Measurements from ENCODE around the gene LMOD2. TPM values are rescaled to one million over a fixed set of nuclear protein-coding genes. Genes with fewer than 3 reads are reported as not detected.

Gene LMOD2
- total RNA-seq, 1 donor from 2014 or later = not detected

DNA sequence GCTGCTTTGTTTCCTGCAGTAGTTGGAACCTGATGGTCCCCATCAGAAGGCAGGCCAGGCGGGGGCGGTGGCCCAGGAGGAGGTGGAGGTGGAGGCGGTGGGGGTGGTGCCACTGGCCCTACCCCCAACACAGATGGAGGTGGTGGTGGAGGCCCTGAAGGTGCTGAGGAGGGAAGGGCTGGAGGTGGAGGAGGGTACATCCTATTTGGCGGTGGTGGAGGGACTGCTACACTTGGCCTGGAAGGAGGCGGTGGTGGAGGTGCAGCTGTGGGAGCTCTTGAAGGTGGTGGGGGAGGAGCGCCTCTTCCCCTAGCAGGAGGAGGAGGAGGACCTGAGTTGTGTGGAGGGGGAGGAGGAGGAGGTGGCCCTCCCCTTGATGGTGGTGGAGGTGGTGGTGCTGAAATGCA, 36.8 kb downstream of the LMOD2 start:
- no peak for ATAC-seq (ENCODE audit: low read depth)
- Mint-ChIP-seq H3K27ac (no peak overlapping the region), H3K27me3 (no peaks in the 10 kb centered on the region), H3K4me1 (no peaks in the 10 kb centered on the region), H3K36me3 (ENCODE audit: low read depth) (peaks cover 44% of the 10 kb centered on the region), H3K4me3 (no peak overlapping the region), H3K9me3 (no peaks in the 10 kb centered on the region)
- intact Hi-C loops (cut with micrococcal nuclease) = no loop called here
- DNase-seq = no peak
- ChIA-PET POLR2A (no interaction called here), CTCF (interaction anchor here (1.5 to 2.0 kb wide), 3 partner anchors 9 to 13 kb away, joined by 3 to 6 read pairs (median 3); no protein-coding TSS in a partner anchor)
- TF ChIP-seq, protein P1, sequence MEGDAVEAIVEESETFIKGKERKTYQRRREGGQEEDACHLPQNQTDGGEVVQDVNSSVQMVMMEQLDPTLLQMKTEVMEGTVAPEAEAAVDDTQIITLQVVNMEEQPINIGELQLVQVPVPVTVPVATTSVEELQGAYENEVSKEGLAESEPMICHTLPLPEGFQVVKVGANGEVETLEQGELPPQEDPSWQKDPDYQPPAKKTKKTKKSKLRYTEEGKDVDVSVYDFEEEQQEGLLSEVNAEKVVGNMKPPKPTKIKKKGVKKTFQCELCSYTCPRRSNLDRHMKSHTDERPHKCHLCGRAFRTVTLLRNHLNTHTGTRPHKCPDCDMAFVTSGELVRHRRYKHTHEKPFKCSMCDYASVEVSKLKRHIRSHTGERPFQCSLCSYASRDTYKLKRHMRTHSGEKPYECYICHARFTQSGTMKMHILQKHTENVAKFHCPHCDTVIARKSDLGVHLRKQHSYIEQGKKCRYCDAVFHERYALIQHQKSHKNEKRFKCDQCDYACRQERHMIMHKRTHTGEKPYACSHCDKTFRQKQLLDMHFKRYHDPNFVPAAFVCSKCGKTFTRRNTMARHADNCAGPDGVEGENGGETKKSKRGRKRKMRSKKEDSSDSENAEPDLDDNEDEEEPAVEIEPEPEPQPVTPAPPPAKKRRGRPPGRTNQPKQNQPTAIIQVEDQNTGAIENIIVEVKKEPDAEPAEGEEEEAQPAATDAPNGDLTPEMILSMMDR (IDR thresholded peaks at IDR 0.05) = no peak

- H3K27ac Mint-ChIP-seq = no peak overlapping the region
- ChIA-PET CTCF (no interaction called here), POLR2A (no interaction called here)
- no peaks in the 10 kb centered on the region for H3K4me1 Mint-ChIP-seq
- no peaks in the 10 kb centered on the region for H3K27me3 Mint-ChIP-seq
- H3K4me3 Mint-ChIP-seq = no peak overlapping the region
- ATAC-seq (ENCODE audit: low read depth) (no peak), DNase-seq (no peak)
- H3K9me3 Mint-ChIP-seq = no peaks in the 10 kb centered on the region
- intact Hi-C loops (cut with micrococcal nuclease) = no loop called here
- H3K36me3 Mint-ChIP-seq (ENCODE audit: low read depth) = peaks cover 50% of the 10 kb centered on the region
- TF ChIP-seq, protein P1 (IDR thresholded peaks at IDR 0.05) = no peak
Measured at GRCh38 chr7:123695944-123696677, 40.4 kb downstream of the LMOD2 start.

- TF ChIP-seq, protein P1 (IDR thresholded peaks at IDR 0.05) = no peak
- H3K27me3 Mint-ChIP-seq = no peaks in the 10 kb centered on the region
- ChIA-PET CTCF (interaction anchor here (1.0 kb wide), 1 partner anchor 14 kb away, joined by 3 read pairs; no protein-coding TSS in a partner anchor), POLR2A (no interaction called here)
- DNase-seq (no peak), ATAC-seq (ENCODE audit: low read depth) (no peak)
- no peaks in the 10 kb centered on the region for H3K9me3 Mint-ChIP-seq
- intact Hi-C loops (cut with micrococcal nuclease) = no loop called here
- H3K4me3 Mint-ChIP-seq = no peak overlapping the region
- peaks cover under 1% of the 10 kb centered on the region for H3K4me1 Mint-ChIP-seq
- no peak overlapping the region for H3K27ac Mint-ChIP-seq
- peaks cover 43% of the 10 kb centered on the region for H3K36me3 Mint-ChIP-seq (ENCODE audit: low read depth)
Measured at GRCh38 chr7:123705211-123705901, 49.7 kb downstream of the LMOD2 start.

DNA sequence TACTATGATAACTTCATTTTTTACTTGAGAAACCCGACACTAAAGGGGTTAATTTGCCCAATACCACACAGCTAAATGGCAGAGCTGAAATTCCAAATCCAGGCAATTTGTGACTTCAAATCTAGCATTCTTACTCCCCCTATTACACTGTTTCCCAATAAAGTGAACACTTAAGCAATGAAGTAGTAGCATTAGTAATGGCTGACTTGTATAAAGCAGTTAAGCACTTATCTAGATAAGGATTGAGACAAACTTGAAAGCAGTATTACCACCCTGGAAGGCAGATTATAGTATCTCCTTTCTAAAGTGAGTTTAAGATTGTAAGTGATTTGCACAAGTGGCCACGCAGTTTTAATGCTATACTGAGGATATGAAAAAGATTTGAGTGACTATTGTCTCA, 53.9 kb downstream of the LMOD2 start:
- Mint-ChIP-seq H3K36me3 (ENCODE audit: low read depth) (peaks cover 35% of the 10 kb centered on the region), H3K4me3 (no peak overlapping the region), H3K27me3 (no peaks in the 10 kb centered on the region), H3K27ac (no peak overlapping the region), H3K9me3 (no peaks in the 10 kb centered on the region), H3K4me1 (peaks cover 8% of the 10 kb centered on the region)
- DNase-seq (no peak), ATAC-seq (ENCODE audit: low read depth) (no peak)
- TF ChIP-seq, protein P1 (IDR thresholded peaks at IDR 0.05) = no peak
- POLR2A ChIA-PET = no interaction called here
- CTCF ChIA-PET = no interaction called here
- intact Hi-C loops (cut with micrococcal nuclease) = no loop called here

- no peak overlapping the region for H3K27ac Mint-ChIP-seq
- TF ChIP-seq, protein P1 (IDR thresholded peaks at IDR 0.05) = no peak
- no peaks in the 10 kb centered on the region for H3K27me3 Mint-ChIP-seq
- CTCF ChIA-PET = no interaction called here
- DNase-seq (no peak), ATAC-seq (ENCODE audit: low read depth) (no peak)
- H3K9me3 Mint-ChIP-seq = no peaks in the 10 kb centered on the region
- POLR2A ChIA-PET = no interaction called here
- peaks cover 27% of the 10 kb centered on the region for H3K36me3 Mint-ChIP-seq (ENCODE audit: low read depth)
- intact Hi-C loops (cut with micrococcal nuclease) = no loop called here
- peaks cover 13% of the 10 kb centered on the region for H3K4me1 Mint-ChIP-seq
- H3K4me3 Mint-ChIP-seq = no peak overlapping the region
Measured at GRCh38 chr7:123710683-123711082, 55.0 kb downstream of the LMOD2 start.
